Measurements from ENCODE around the gene SARM1.

Gene SARM1

GRCh38 chr17:28347261-28347891 is 24.1 kb upstream of the SARM1 start:
- H4K8ac ChIP-seq (ENCODE audit: low read length) = peak overlapping the region; percentile 70
- peak; percentile 58 for DNase-seq
- peak overlapping the region; percentile 91 for H3K27ac ChIP-seq (ENCODE audit: low read length, poor library complexity, severe bottlenecking)
- peak overlapping the region; percentile 67 for H2BK5ac ChIP-seq (ENCODE audit: low read depth, low read length, poor library complexity, severe bottlenecking)
- peaks cover 21% of the 10 kb centered on the region for H3K79me1 ChIP-seq (replicated peaks; ENCODE audit: low read length, poor library complexity, severe bottlenecking)
- H3K23ac ChIP-seq (ENCODE audit: low read length in 2 of 2) = no peak overlapping the region
- no peak overlapping the region for H3K18ac ChIP-seq (ENCODE audit: low read depth in 1 of 2, low read length in 2 of 2)
- H3K4me3 ChIP-seq (ENCODE audit: insufficient read depth in 1 of 2, low read depth in 1 of 2, low read length in 2 of 2) = no peak overlapping the region
- H3K4me2 ChIP-seq (ENCODE audit: low read length, poor library complexity, severe bottlenecking) = no peak overlapping the region
- WGBS = 77% methylated on average over 8 of the region's 8 CpGs
- H3K27me3 ChIP-seq (ENCODE audit: control insufficient read depth in 1 of 2, insufficient read depth in 1 of 2, low read length in 2 of 2) = no peaks in the 10 kb centered on the region
- peak overlapping the region; percentile 88 for H4K91ac ChIP-seq (ENCODE audit: low read length)
- no peak overlapping the region for H2BK120ac ChIP-seq (ENCODE audit: low read depth, low read length)
- H3K4ac ChIP-seq (ENCODE audit: low read depth in 1 of 2, low read length in 2 of 2) = peak overlapping the region in 1 of 2 experiments; percentile 66
- H3K9me3 ChIP-seq (ENCODE audit: control insufficient read depth, low read length) = no peaks in the 10 kb centered on the region
- peak overlapping the region; percentile 69 for H2AK5ac ChIP-seq (ENCODE audit: low read length, severe bottlenecking)
- H3K9ac ChIP-seq (ENCODE audit: low read length) = peak overlapping the region; percentile 67
- H3K36me3 ChIP-seq (ENCODE audit: control insufficient read depth in 1 of 2, insufficient read depth in 2 of 2, low read depth in 1 of 2, low read length in 2 of 2) = peaks cover 75 to 97% of the 10 kb centered on the region in 2 experiments
- H2BK15ac ChIP-seq (ENCODE audit: low read depth, poor library complexity, severe bottlenecking) = no peak overlapping the region
- no peak overlapping the region for H2BK12ac ChIP-seq (ENCODE audit: low read length in 2 of 2)
- peak overlapping the region in 1 of 2 experiments; percentile 3 for H3K14ac ChIP-seq (ENCODE audit: low read length in 2 of 2)
- H2AFZ ChIP-seq (ENCODE audit: low read depth, low read length) = no peak overlapping the region
- H3K4me1 ChIP-seq (ENCODE audit: control insufficient read depth, insufficient read depth, low read depth, low read length) = peaks cover 16% of the 10 kb centered on the region

GRCh38 chr17:28348979-28349378 is 22.5 kb upstream of the SARM1 start:
- Histone ChIP-seq H2AK5ac (ENCODE audit: low read length, severe bottlenecking) (no peak overlapping the region), H3K4me1 (ENCODE audit: control insufficient read depth, insufficient read depth, low read depth, low read length) (peaks cover 16% of the 10 kb centered on the region), H4K8ac (ENCODE audit: low read length) (no peak overlapping the region), H3K27me3 (ENCODE audit: control insufficient read depth in 1 of 2, insufficient read depth in 1 of 2, low read length in 2 of 2) (no peaks in the 10 kb centered on the region), H2BK120ac (ENCODE audit: low read depth, low read length) (no peak overlapping the region), H2BK15ac (ENCODE audit: low read depth, poor library complexity, severe bottlenecking) (no peak overlapping the region), H3K4me3 (ENCODE audit: insufficient read depth in 1 of 2, low read depth in 1 of 2, low read length in 2 of 2) (no peak overlapping the region), H2AFZ (ENCODE audit: low read depth, low read length) (no peak overlapping the region), H3K14ac (ENCODE audit: low read length in 2 of 2) (no peak overlapping the region), H3K27ac (ENCODE audit: low read length, poor library complexity, severe bottlenecking) (no peak overlapping the region), H2BK5ac (ENCODE audit: low read depth, low read length, poor library complexity, severe bottlenecking) (no peak overlapping the region), H3K23ac (ENCODE audit: low read length in 2 of 2) (no peak overlapping the region), H3K4ac (ENCODE audit: low read depth in 1 of 2, low read length in 2 of 2) (no peak overlapping the region), H4K91ac (ENCODE audit: low read length) (no peak overlapping the region), H3K36me3 (ENCODE audit: control insufficient read depth in 1 of 2, insufficient read depth in 2 of 2, low read depth in 1 of 2, low read length in 2 of 2) (peaks cover 73 to 95% of the 10 kb centered on the region in 2 experiments), H3K9ac (ENCODE audit: low read length) (no peak overlapping the region), H3K79me1 (replicated peaks; ENCODE audit: low read length, poor library complexity, severe bottlenecking) (peaks cover 29% of the 10 kb centered on the region), H3K9me3 (ENCODE audit: control insufficient read depth, low read length) (no peaks in the 10 kb centered on the region), H2BK12ac (ENCODE audit: low read length in 2 of 2) (no peak overlapping the region), H3K18ac (ENCODE audit: low read depth in 1 of 2, low read length in 2 of 2) (no peak overlapping the region), H3K4me2 (ENCODE audit: low read length, poor library complexity, severe bottlenecking) (no peak overlapping the region)
- WGBS = 95% methylated on average over 3 of the region's 3 CpGs
- no peak for DNase-seq

- 97% methylated on average over 6 of the region's 7 CpGs for WGBS
- no peak overlapping the region for H4K8ac ChIP-seq (ENCODE audit: low read length)
- no peak for DNase-seq
Measured at GRCh38 chr17:28350271-28350670, 21.2 kb upstream of the SARM1 start.

GRCh38 chr17:28357061-28357900 is 14.2 kb upstream of the SARM1 start, which contains the start of gene POLDIP2:
TSS of gene POLDIP2 (minus strand) at chr17:28357527. CDS start at chr17:28357448, 79 bp downstream.
- peak within 1 kb of the TSS; percentile 100 for H4K8ac ChIP-seq (ENCODE audit: low read length)
- H3K14ac ChIP-seq (ENCODE audit: low read length in 2 of 2) = peak within 1 kb of the TSS in 1 of 2 experiments; percentile 93
- peaks cover 45 to 62% of the 10 kb centered on the region in 2 experiments for H3K36me3 ChIP-seq (ENCODE audit: control insufficient read depth in 1 of 2, insufficient read depth in 2 of 2, low read depth in 1 of 2, low read length in 2 of 2)
- peak within 1 kb of the TSS; percentile 48 for H2BK5ac ChIP-seq (ENCODE audit: low read depth, low read length, poor library complexity, severe bottlenecking)
- peak within 1 kb of the TSS in 1 of 2 experiments; percentile 73 for H3K23ac ChIP-seq (ENCODE audit: low read length in 2 of 2)
- H2BK120ac ChIP-seq (ENCODE audit: low read depth, low read length) = peak within 1 kb of the TSS; percentile 27
- no peak within 1 kb of the TSS for H2BK12ac ChIP-seq (ENCODE audit: low read length in 2 of 2)
- H2BK15ac ChIP-seq (ENCODE audit: low read depth, poor library complexity, severe bottlenecking) = peak within 1 kb of the TSS; percentile 80
- H3K4me1 ChIP-seq (ENCODE audit: control insufficient read depth, insufficient read depth, low read depth, low read length) = peaks cover 10% of the 10 kb centered on the region
- H3K9me3 ChIP-seq (ENCODE audit: control insufficient read depth, low read length) = no peaks in the 10 kb centered on the region
- H3K9ac ChIP-seq (ENCODE audit: low read length) = peak within 1 kb of the TSS; percentile 99
- peak within 1 kb of the TSS; percentile 83 to 97 for H3K4ac ChIP-seq (ENCODE audit: low read depth in 1 of 2, low read length in 2 of 2)
- peaks cover 68% of the 10 kb centered on the region for H3K79me1 ChIP-seq (replicated peaks; ENCODE audit: low read length, poor library complexity, severe bottlenecking)
- WGBS = under 1% methylated on average over 68 of the region's 80 CpGs
- peak within 1 kb of the TSS; percentile 56 for H3K27ac ChIP-seq (ENCODE audit: low read length, poor library complexity, severe bottlenecking)
- H2AK5ac ChIP-seq (ENCODE audit: low read length, severe bottlenecking) = peak within 1 kb of the TSS; percentile 80
- H3K4me3 ChIP-seq (ENCODE audit: insufficient read depth in 1 of 2, low read depth in 1 of 2, low read length in 2 of 2) = peak within 1 kb of the TSS; percentile 89 to 95
- H3K18ac ChIP-seq (ENCODE audit: low read depth in 1 of 2, low read length in 2 of 2) = peak within 1 kb of the TSS; percentile 94 to 96
- H2AFZ ChIP-seq (ENCODE audit: low read depth, low read length) = peak within 1 kb of the TSS; percentile 94
- peak; percentile 96 for DNase-seq
- peak within 1 kb of the TSS; percentile 85 for H4K91ac ChIP-seq (ENCODE audit: low read length)
- H3K27me3 ChIP-seq (ENCODE audit: control insufficient read depth in 1 of 2, insufficient read depth in 1 of 2, low read length in 2 of 2) = no peaks in the 10 kb centered on the region
- peak within 1 kb of the TSS; percentile 97 for H3K4me2 ChIP-seq (ENCODE audit: low read length, poor library complexity, severe bottlenecking)

More at GRCh38 chr17:28350271-28350670, 21.2 kb upstream of the SARM1 start:
- Histone ChIP-seq H3K18ac (ENCODE audit: low read depth in 1 of 2, low read length in 2 of 2) (no peak overlapping the region), H3K4me2 (ENCODE audit: low read length, poor library complexity, severe bottlenecking) (no peak overlapping the region), H3K4me3 (ENCODE audit: insufficient read depth in 1 of 2, low read depth in 1 of 2, low read length in 2 of 2) (no peak overlapping the region), H3K23ac (ENCODE audit: low read length in 2 of 2) (no peak overlapping the region), H4K91ac (ENCODE audit: low read length) (no peak overlapping the region), H3K27me3 (ENCODE audit: control insufficient read depth in 1 of 2, insufficient read depth in 1 of 2, low read length in 2 of 2) (no peaks in the 10 kb centered on the region), H3K9me3 (ENCODE audit: control insufficient read depth, low read length) (no peaks in the 10 kb centered on the region), H3K9ac (ENCODE audit: low read length) (no peak overlapping the region), H3K4ac (ENCODE audit: low read depth in 1 of 2, low read length in 2 of 2) (no peak overlapping the region), H3K14ac (ENCODE audit: low read length in 2 of 2) (no peak overlapping the region), H2AFZ (ENCODE audit: low read depth, low read length) (no peak overlapping the region), H3K4me1 (ENCODE audit: control insufficient read depth, insufficient read depth, low read depth, low read length) (peaks cover 19% of the 10 kb centered on the region), H3K36me3 (ENCODE audit: control insufficient read depth in 1 of 2, insufficient read depth in 2 of 2, low read depth in 1 of 2, low read length in 2 of 2) (peaks cover 70 to 95% of the 10 kb centered on the region in 2 experiments), H2BK12ac (ENCODE audit: low read length in 2 of 2) (no peak overlapping the region), H2BK5ac (ENCODE audit: low read depth, low read length, poor library complexity, severe bottlenecking) (no peak overlapping the region), H2BK15ac (ENCODE audit: low read depth, poor library complexity, severe bottlenecking) (no peak overlapping the region), H3K27ac (ENCODE audit: low read length, poor library complexity, severe bottlenecking) (no peak overlapping the region), H2BK120ac (ENCODE audit: low read depth, low read length) (no peak overlapping the region), H3K79me1 (replicated peaks; ENCODE audit: low read length, poor library complexity, severe bottlenecking) (peaks cover 38% of the 10 kb centered on the region), H2AK5ac (ENCODE audit: low read length, severe bottlenecking) (no peak overlapping the region)
